HG02642 (cell line): Measurements from ENCODE around the gene FRY.

Experiments used
- ATAC-seq: cut with Tn5 transposase; IDR thresholded peaks from one replicate; pipeline ENCODE4 v1.9.1; 2021; ENCODE audit warnings: mild to moderate bottlenecking; ENCODE audit not compliant: unreplicated experiment, poor library complexity

FRY gene

GRCh38 chr13:32281096-32281495 is 249.5 kb downstream of the FRY start:
- ATAC-seq, result no peak

- no peak for ATAC-seq
Measured at GRCh38 chr13:32282096-32282711, 250.6 kb downstream of the FRY start.

- no peak for ATAC-seq
Measured at GRCh38 chr13:32284927-32285632, 253.5 kb downstream of the FRY start.

GRCh38 chr13:32285633-32285965 is 254.0 kb downstream of the FRY start:
- ATAC-seq, result no peak

- no peak for ATAC-seq
Measured at GRCh38 chr13:32297206-32297605, 265.6 kb downstream of the FRY start.

- ATAC-seq, result no peak
Measured at GRCh38 chr13:32298695-32299094, 267.1 kb downstream of the FRY start.

- no peak for ATAC-seq
Measured at GRCh38 chr13:32299893-32300292, 268.3 kb downstream of the FRY start.

- ATAC-seq, result no peak
Measured at GRCh38 chr13:32300406-32300805, 268.8 kb downstream of the FRY start.

- no peak for ATAC-seq
Measured at GRCh38 chr13:32300920-32301319, 269.3 kb downstream of the FRY start.

- no peak for ATAC-seq
Measured at GRCh38 chr13:32302461-32302860, 270.9 kb downstream of the FRY start.

GRCh38 chr13:32305646-32306045 is 274.1 kb downstream of the FRY start:
- no peak for ATAC-seq

- peak; percentile 49 for ATAC-seq
Measured at GRCh38 chr13:32309312-32310133, 277.9 kb downstream of the FRY start.

GRCh38 chr13:32310134-32310706 is 278.6 kb downstream of the FRY start:
- ATAC-seq, result peak; percentile 73

GRCh38 chr13:32311188-32311897 is 279.8 kb downstream of the FRY start:
- no peak for ATAC-seq

GRCh38 chr13:32314271-32315237 is 283.0 kb downstream of the FRY start:
- ATAC-seq, result peak; percentile 21

- peak; percentile 98 for ATAC-seq
Measured at GRCh38 chr13:32315238-32316027, 283.9 kb downstream of the FRY start, which contains the start of the genes BRCA2 and ZAR1L. TSS of gene BRCA2 (plus strand) at chr13:32315508. CDS start at chr13:32316461, 953 bp downstream. TSS of gene ZAR1L (minus strand) at chr13:32315363. CDS start at chr13:32311925, 3,438 bp downstream.

- peak; percentile 55 for ATAC-seq
Measured at GRCh38 chr13:32316028-32316339, 284.4 kb downstream of the FRY start.

GRCh38 chr13:32316501-32316900 is 284.9 kb downstream of the FRY start:
- no peak for ATAC-seq
